GM21737 (cell line): ENCODE results near the gene KDM6B.
"Not testable (repeated sequence)": the region's sequence is repeated elsewhere in the genome, so short reads cannot be mapped to it uniquely, and the experiment has no call there.

Experiments used
- ATAC-seq: cut with Tn5 transposase; IDR thresholded peaks from one replicate; pipeline ENCODE4 v1.9.1; 2021; ENCODE audit warnings: mild to moderate bottlenecking, moderate library complexity; ENCODE audit not compliant: unreplicated experiment

The KDM6B gene

DNA sequence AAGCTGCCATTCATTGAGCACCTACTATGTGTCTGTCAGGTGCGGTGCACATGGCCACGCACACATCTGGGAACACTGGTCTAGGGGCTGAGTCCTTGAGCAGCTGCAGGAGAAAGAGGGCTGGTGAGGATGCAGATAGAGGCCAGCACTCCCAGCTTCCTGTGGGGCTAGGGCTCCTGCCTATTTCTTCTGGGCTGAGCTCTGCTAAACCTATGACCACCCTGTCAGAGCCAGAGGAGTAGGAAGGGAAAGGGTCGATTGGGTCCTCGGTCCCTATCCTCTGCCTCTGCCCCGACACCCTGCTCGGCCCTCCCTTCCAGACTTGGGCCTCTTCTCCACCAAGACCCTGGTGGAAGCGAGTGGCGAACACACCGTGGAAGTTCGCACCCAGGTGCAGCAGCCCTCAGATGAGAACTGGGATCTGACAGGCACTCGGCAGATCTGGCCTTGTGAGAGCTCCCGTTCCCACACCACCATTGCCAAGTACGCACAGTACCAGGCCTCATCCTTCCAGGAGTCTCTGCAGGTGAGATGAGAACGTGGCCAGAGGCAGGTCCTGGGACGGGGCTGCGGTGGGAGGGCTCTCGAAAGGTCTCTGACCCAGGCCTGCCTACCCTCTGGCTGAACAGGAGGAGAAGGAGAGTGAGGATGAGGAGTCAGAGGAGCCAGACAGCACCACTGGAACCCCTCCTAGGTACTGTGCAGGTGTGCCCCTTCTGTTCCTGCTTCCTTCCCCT, 16.9 kb downstream of the KDM6B start:
- no peak for ATAC-seq

GRCh38 chr17:7851438-7852261, 17.6 kb downstream of the KDM6B start:
- peak; percentile 66 for ATAC-seq

GRCh38 chr17:7852262-7852670, 18.2 kb downstream of the KDM6B start:
- no peak for ATAC-seq

DNA sequence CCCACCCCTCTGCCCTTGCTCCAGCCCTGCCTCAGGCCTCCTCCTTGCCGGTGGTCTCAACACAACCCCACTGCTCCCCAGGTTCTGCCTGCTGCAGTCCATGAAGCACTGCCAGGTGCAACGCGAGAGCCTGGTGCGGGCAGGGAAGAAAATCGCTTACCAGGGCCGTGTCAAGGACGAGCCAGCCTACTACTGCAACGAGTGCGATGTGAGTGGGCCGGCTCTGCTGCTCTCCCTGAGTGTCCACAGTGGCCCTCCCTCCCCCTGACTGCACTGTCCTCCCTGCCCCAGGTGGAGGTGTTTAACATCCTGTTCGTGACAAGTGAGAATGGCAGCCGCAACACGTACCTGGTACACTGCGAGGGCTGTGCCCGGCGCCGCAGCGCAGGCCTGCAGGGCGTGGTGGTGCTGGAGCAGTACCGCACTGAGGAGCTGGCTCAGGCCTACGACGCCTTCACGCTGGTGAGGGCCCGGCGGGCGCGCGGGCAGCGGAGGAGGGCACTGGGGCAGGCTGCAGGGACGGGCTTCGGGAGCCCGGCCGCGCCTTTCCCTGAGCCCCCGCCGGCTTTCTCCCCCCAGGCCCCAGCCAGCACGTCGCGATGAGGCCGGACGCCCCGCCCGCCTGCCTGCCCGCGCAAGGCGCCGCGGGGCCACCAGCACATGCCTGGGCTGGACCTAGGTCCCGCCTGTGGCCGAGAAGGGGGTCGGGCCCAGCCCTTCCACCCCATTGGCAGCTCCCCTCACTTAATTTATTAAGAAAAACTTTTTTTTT, 19.1 kb downstream of the KDM6B start:
- ATAC-seq = no peak

DNA sequence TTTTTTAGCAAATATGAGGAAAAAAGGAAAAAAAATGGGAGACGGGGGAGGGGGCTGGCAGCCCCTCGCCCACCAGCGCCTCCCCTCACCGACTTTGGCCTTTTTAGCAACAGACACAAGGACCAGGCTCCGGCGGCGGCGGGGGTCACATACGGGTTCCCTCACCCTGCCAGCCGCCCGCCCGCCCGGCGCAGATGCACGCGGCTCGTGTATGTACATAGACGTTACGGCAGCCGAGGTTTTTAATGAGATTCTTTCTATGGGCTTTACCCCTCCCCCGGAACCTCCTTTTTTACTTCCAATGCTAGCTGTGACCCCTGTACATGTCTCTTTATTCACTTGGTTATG, 19.6 kb downstream of the KDM6B start:
- ATAC-seq = no peak

GRCh38 chr17:7854078-7854777, 20.2 kb downstream of the KDM6B start:
- no peak for ATAC-seq

DNA sequence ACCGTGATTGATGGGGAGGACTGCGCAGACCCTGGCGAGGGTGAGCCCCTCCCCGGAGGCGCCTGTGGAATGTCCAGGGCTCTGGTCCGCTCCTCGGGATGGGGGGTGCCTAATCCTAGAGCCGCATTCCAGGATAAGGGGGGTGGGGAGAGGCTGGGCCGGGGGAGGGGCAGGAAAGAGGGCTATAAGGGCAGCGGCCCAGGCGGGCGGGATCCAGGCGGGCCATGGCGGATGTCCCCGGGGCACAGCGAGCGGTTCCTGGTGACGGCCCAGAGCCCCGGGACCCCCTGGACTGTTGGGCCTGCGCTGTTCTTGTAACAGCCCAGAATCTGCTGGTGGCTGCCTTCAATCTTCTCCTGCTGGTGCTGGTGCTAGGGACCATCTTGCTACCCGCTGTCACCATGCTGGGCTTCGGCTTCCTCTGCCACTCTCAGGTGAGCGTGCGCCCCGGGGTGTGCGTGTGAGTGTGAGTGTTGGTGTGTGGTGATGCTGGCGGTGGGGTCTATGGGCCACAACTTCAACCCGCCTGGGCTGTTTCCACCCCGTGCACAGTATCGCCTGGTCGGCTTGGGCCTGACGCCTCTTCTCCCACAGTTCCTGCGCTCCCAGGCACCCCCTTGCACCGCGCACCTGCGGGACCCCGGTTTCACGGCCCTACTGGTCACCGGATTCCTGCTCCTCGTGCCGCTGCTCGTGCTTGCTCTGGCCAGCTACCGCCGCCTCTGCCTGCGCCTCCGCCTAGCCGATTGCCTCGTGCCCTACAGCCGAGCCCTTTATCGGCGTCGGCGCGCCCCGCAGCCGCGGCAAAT, 21.0 kb downstream of the KDM6B start, which contains the start of gene TMEM88:
Gene TMEM88, plus strand, starts transcription at position 216 of the 809 bp plus-strand sequence. Its CDS starts 9 bp downstream, at position 225.
- no peak for ATAC-seq

DNA sequence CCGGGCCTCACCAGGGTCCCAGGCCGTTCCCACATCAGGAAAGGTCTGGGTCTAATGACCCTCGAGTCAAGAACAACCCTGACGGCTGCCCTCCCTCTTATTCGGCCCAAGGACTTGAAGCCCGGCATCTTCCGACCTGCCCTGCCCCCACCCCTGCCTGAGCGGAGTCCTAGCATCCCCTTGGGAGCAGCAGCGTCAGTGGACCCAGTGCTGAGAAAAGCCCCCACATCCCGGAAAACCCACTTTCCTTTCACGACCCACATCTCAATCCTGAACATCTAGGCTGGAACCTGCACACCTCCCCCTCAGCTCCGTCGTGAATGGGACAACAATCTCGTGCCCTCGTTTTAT, 21.6 kb downstream of the KDM6B start:
- no peak for ATAC-seq

GRCh38 chr17:7856011-7856810, 22.2 kb downstream of the KDM6B start:
- no peak for ATAC-seq

DNA sequence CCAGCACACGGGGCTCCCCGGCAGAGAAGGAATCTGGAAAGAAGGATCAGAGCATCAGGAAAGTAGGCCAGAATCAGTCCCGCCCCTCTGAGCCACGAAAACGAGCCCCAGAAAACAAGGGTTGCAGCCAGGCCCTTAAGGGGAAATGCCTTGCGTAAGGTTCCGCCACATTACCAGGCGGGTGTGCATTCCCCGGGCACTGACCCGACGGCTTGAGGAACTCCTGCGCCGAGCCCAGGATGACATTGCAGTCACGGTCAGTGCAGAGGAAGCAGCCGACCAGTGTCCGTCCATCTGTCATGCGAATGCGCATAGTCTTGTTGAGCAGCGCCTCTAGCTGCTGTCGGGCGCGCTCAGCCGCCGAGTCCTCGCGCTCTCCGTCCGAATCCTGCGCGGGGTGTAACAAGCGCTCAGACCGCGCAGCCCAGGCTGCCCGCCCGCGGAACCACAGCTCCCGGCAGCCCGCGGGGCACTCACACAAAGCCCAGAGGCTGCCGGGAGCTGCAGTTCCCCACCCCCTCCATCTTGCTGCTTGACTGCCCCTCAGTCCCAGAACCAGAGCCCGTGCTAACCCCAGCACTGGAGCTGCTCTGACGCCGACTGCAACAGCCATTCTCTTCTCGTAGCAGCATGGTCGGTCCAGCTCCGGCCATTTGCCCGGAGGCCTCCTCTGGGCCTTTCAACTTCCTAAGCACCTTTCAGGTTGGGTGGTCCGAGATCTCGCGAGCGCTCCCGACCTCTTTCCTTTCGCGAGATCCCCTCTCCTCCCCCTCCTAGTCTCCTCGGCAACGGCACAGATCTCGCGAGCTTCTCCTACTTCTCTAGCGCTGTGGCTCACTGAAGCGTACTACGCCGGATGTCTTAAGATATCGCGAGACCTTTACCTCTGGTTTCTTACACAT, 23.0 kb downstream of the KDM6B start, which contains the start of gene NAA38:
Gene NAA38, minus strand, starts transcription at position 749 of the 902 bp plus-strand sequence. Its CDS starts 96 bp downstream, at position 653.
- ATAC-seq = peak; percentile 64

- peak; percentile 39 for ATAC-seq
Measured at GRCh38 chr17:7857713-7858521, 23.9 kb downstream of the KDM6B start, which contains the start of gene CYB5D1. Gene CYB5D1 (plus strand): TSS chr17:7858003. CDS start chr17:7858135, 132 bp downstream.

DNA sequence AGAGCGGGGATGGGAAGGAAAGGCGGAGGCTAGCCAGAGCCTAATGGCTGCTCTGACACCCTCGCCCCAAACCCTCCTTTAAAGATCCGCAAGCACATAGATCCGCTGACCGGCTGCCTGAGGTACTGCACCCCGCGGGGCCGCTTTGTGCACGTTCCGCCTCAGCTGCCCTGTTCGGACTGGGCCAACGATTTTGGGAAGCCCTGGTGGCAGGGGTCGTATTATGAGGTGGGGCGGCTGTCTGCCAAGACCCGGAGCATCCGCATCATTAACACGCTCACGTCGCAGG, 24.4 kb downstream of the KDM6B start:
- no peak for ATAC-seq

GRCh38 chr17:7859028-7859427, 25.0 kb downstream of the KDM6B start:
- no peak for ATAC-seq

- no peak for ATAC-seq
Measured at GRCh38 chr17:7862692-7863437, 28.8 kb downstream of the KDM6B start.

GRCh38 chr17:7864384-7864783, 30.4 kb downstream of the KDM6B start:
- ATAC-seq = not testable (repeated sequence)

DNA sequence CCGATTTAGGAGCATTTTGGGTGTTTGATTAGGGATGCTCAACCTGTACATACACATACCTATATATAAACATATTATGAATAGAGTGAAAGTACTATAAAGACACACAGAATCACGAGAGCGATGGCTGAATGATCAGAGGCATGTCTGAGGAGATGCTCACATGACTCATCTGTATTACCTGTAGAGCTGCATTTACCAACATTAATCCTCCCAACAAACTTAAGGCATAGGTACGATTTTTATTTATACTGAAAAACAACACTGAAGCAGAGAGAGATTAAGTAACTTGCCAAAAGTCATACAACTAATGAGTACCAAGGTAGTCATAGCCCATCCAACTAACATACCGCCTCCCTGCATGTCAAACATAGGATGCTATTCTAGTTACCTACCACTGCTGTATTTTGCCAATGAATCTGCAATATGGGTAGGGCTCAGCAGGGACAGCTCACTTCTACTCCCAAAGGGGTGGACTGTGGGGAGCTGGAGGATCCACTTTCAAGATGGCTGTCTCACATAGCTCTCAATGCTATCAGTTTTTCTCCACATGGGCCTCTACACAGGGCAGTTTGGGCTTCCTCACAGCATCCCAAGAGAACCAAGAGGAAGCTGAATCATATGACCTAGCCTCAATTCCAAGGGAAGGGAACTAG, 31.1 kb downstream of the KDM6B start:
- no peak for ATAC-seq
